Stimulated activated naive CD8-positive, alpha-beta T cell treated with anti-CD3 and anti-CD28 coated beads, Interleukin-15, Interleukin-2, amounts not matched to agents 100 U/mL and 50 U/mL, for 24 hours (primary cell): Measurements from ENCODE around the gene SKI.
A peak's percentile ranks its signal among the peaks of the same experiment; 100 is the strongest.

Experiments
- ATAC-seq: fragments of 150-1000 bp; cut with Tn5 transposase; one replicate; pipeline ENCODE4 v1.10.0; 2021
- DNase-seq: peaks from one replicate; pipeline ENCODE4 v3.0.0; 2021

The SKI gene

GRCh38 chr1:2306151-2306978 is 78.2 kb downstream of the SKI start:
- DNase-seq: no peak
- no peak for ATAC-seq

- DNase-seq (no peak), ATAC-seq (no peak)
Measured at GRCh38 chr1:2307064-2307605, 79.0 kb downstream of the SKI start.

- ATAC-seq (no peak), DNase-seq (no peak)
Measured at GRCh38 chr1:2307972-2308371, 79.9 kb downstream of the SKI start.

GRCh38 chr1:2308844-2309243 is 80.7 kb downstream of the SKI start:
- ATAC-seq: no peak

GRCh38 chr1:2310332-2311183 is 82.4 kb downstream of the SKI start:
- ATAC-seq: no peak
- DNase-seq: no peak

More at GRCh38 chr1:2308844-2309243, 80.7 kb downstream of the SKI start:
- DNase-seq: no peak

GRCh38 chr1:2311184-2312032 is 83.3 kb downstream of the SKI start:
- DNase-seq (peak; percentile 72), ATAC-seq (peak; percentile 37)

GRCh38 chr1:2312160-2312514 is 84.0 kb downstream of the SKI start:
- DNase-seq (no peak), ATAC-seq (no peak)

- ATAC-seq (no peak), DNase-seq (peak; percentile 10)
Measured at GRCh38 chr1:2312515-2313301, 84.6 kb downstream of the SKI start.

GRCh38 chr1:2313651-2314261 is 85.6 kb downstream of the SKI start:
- ATAC-seq (no peak), DNase-seq (peak; percentile 9)

GRCh38 chr1:2314273-2314802 is 86.2 kb downstream of the SKI start:
- DNase-seq (peak; percentile 42), ATAC-seq (no peak)

- DNase-seq (peak; percentile 71), ATAC-seq (peak; percentile 22)
Measured at GRCh38 chr1:2314803-2315673, 86.9 kb downstream of the SKI start.

- DNase-seq: no peak
- no peak for ATAC-seq
Measured at GRCh38 chr1:2315674-2316450, 87.7 kb downstream of the SKI start.

GRCh38 chr1:2316451-2316961 is 88.4 kb downstream of the SKI start:
- no peak for ATAC-seq
- no peak for DNase-seq

GRCh38 chr1:2317230-2318065 is 89.3 kb downstream of the SKI start:
- ATAC-seq: no peak
- DNase-seq: no peak

- DNase-seq (no peak), ATAC-seq (no peak)
Measured at GRCh38 chr1:2318314-2319278, 90.5 kb downstream of the SKI start.

- ATAC-seq (no peak), DNase-seq (no peak)
Measured at GRCh38 chr1:2319291-2319690, 91.2 kb downstream of the SKI start.
